ENCODE data around the gene MLLT6. TPM values are rescaled to one million over a fixed set of nuclear protein-coding genes. Genes with fewer than 3 reads are reported as not detected.
A peak's percentile ranks its signal among the peaks of the same experiment; 100 is the strongest.

Gene MLLT6
- total and polyA plus RNA-seq, 10 of the 15 experiments (the other 5 are each of a cell fraction or from before 2014, with no cell fraction given) = 4.8 to 105 (median 36.3) TPM

DNA sequence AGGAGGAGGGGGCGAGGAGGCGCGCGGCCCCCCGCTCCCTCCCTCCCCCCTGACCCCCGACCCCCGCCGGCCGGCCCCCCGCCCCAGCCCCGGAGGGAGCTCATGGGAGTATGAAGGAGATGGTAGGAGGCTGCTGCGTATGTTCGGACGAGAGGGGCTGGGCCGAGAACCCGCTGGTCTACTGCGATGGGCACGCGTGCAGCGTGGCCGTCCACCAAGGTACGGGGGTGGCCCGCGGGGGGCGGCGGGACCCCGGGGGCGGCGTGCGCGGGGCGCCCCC lies 390 bp downstream of the MLLT6 start:
- H3K27me3 ChIP-seq (replicated peaks in 1 of 2; ENCODE audit: control insufficient read depth in 2 of 2, insufficient read depth in 2 of 2, low read length in 1 of 2) = no peaks in the 10 kb centered on the region
- H3K79me2 ChIP-seq (ENCODE audit: control insufficient read depth, insufficient read depth, low read length) = peaks cover 63% of the 10 kb centered on the region
- no peak for DNase-seq (ENCODE audit: low read depth, low spot score)
- ATAC-seq = no peak
- no peak overlapping the region for H2AFZ ChIP-seq (ENCODE audit: control insufficient read depth, low read depth, low read length)
- intact Hi-C loops (cut with micrococcal nuclease; ENCODE audit: unreplicated experiment) = no loop called here
- peaks cover 19% of the 10 kb centered on the region for H3K4me1 ChIP-seq (ENCODE audit: control insufficient read depth, insufficient read depth, low read length)
- TF ChIP-seq FOXK2 (IDR thresholded peaks at IDR 0.05) (no peak), YBX1 (IDR thresholded peaks at IDR 0.05) (no peak), BCL11A (IDR thresholded peaks at IDR 0.05; ENCODE audit: low read depth, low read length) (no peak), SUZ12 (IDR thresholded peaks at IDR 0.05; ENCODE audit: unreplicated experiment) (no peak), YY1 (IDR thresholded peaks at IDR 0.05; ENCODE audit: low read depth, low read length) (no peak), SIX5 (IDR thresholded peaks at IDR 0.05; ENCODE audit: low read depth, low read length, severe bottlenecking) (no peak), RAD21 (IDR thresholded peaks at IDR 0.05; ENCODE audit: insufficient read depth, low read depth, low read length) (no peak), POU2F2 (IDR thresholded peaks at IDR 0.05; ENCODE audit: borderline replicate concordance, low read depth, low read length) (no peak)
- TF ChIP-seq, protein P1, sequence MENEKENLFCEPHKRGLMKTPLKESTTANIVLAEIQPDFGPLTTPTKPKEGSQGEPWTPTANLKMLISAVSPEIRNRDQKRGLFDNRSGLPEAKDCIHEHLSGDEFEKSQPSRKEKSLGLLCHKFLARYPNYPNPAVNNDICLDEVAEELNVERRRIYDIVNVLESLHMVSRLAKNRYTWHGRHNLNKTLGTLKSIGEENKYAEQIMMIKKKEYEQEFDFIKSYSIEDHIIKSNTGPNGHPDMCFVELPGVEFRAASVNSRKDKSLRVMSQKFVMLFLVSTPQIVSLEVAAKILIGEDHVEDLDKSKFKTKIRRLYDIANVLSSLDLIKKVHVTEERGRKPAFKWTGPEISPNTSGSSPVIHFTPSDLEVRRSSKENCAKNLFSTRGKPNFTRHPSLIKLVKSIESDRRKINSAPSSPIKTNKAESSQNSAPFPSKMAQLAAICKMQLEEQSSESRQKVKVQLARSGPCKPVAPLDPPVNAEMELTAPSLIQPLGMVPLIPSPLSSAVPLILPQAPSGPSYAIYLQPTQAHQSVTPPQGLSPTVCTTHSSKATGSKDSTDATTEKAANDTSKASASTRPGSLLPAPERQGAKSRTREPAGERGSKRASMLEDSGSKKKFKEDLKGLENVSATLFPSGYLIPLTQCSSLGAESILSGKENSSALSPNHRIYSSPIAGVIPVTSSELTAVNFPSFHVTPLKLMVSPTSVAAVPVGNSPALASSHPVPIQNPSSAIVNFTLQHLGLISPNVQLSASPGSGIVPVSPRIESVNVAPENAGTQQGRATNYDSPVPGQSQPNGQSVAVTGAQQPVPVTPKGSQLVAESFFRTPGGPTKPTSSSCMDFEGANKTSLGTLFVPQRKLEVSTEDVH (IDR thresholded peaks at IDR 0.05; ENCODE audit: low read depth, partially characterized antibody) = no peak
- TF ChIP-seq, protein P2, sequence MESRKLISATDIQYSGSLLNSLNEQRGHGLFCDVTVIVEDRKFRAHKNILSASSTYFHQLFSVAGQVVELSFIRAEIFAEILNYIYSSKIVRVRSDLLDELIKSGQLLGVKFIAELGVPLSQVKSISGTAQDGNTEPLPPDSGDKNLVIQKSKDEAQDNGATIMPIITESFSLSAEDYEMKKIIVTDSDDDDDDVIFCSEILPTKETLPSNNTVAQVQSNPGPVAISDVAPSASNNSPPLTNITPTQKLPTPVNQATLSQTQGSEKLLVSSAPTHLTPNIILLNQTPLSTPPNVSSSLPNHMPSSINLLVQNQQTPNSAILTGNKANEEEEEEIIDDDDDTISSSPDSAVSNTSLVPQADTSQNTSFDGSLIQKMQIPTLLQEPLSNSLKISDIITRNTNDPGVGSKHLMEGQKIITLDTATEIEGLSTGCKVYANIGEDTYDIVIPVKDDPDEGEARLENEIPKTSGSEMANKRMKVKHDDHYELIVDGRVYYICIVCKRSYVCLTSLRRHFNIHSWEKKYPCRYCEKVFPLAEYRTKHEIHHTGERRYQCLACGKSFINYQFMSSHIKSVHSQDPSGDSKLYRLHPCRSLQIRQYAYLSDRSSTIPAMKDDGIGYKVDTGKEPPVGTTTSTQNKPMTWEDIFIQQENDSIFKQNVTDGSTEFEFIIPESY (IDR thresholded peaks at IDR 0.05) = no peak
- TF ChIP-seq, protein P3, sequence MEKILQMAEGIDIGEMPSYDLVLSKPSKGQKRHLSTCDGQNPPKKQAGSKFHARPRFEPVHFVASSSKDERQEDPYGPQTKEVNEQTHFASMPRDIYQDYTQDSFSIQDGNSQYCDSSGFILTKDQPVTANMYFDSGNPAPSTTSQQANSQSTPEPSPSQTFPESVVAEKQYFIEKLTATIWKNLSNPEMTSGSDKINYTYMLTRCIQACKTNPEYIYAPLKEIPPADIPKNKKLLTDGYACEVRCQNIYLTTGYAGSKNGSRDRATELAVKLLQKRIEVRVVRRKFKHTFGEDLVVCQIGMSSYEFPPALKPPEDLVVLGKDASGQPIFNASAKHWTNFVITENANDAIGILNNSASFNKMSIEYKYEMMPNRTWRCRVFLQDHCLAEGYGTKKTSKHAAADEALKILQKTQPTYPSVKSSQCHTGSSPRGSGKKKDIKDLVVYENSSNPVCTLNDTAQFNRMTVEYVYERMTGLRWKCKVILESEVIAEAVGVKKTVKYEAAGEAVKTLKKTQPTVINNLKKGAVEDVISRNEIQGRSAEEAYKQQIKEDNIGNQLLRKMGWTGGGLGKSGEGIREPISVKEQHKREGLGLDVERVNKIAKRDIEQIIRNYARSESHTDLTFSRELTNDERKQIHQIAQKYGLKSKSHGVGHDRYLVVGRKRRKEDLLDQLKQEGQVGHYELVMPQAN (conservative IDR thresholded peaks at IDR 0.05) = no peak; the same call in 1 of the 2 replicates
- BruUV-seq (replicated peaks) = no TSS peak
- no peak overlapping the region for H3K4me2 ChIP-seq (ENCODE audit: control insufficient read depth, insufficient read depth)
- in situ Hi-C loops (cut with MboI) = no loop called here
- no peaks in the 10 kb centered on the region for H4K20me1 ChIP-seq (ENCODE audit: control insufficient read depth, insufficient read depth)
- CTCF ChIA-PET = interaction anchor here (0.6 to 3.2 kb wide), 3 partner anchors 29 to 379 kb away, joined by 3 to 17 read pairs (median 16); partner anchors contain the start of gene EPOP
- peak overlapping the region; percentile 78 for H3K27ac ChIP-seq (ENCODE audit: control insufficient read depth, insufficient read depth)
- WGBS (ENCODE audit: insufficient coverage, insufficient replicate concordance, low lambda C conversion rate, missing lambda C conversion rate) = 0% methylated on average over 1 of the region's 32 CpGs
- H3K9me3 ChIP-seq (replicated peaks; ENCODE audit: control insufficient read depth, insufficient read depth, low read length) = no peaks in the 10 kb centered on the region
- RAD21 ChIA-PET (ENCODE audit: unreplicated experiment) = interaction anchor here (0.6 to 3.8 kb wide), 3 partner anchors 26 to 46 kb away, joined by 3 to 24 read pairs (median 20); partner anchors contain the start of gene CISD3
- peaks cover 12 to 23% of the 10 kb centered on the region in 2 experiments; a peak in 3 of 4 replicates for H3K36me3 ChIP-seq (ENCODE audit: control insufficient read depth in 2 of 2, insufficient read depth in 2 of 2, low read length in 1 of 2)
- no peak for FAIRE-seq
- H3K4me3 ChIP-seq = peak overlapping the region; percentile 99
- POLR2A ChIA-PET = interaction anchor here (0.6 to 1.8 kb wide), 6 partner anchors 9 to 165 kb away, joined by 3 to 7 read pairs (median 4); partner anchors contain the start of genes CISD3, LASP1 and PSMB3
- SMC1A ChIA-PET (ENCODE audit: uncharacterized antibody, unreplicated experiment) = interaction anchor here (1.0 to 4.3 kb wide), 6 partner anchors 16 to 45 kb away, joined by 3 to 26 read pairs (median 6); partner anchors contain the start of gene EPOP
- H3K9ac ChIP-seq (ENCODE audit: control insufficient read depth, insufficient read depth, low read length) = peak overlapping the region; percentile 87
